ENCODE results near the gene MIER2.

Gene MIER2

GRCh38 chr19:306151-306900 is 38.3 kb downstream of the MIER2 start:
- no peak for DNase-seq

- DNase-seq: no peak
These were observed 39.1 kb downstream of the MIER2 start for GRCh38 chr19:305240-306150.

DNA sequence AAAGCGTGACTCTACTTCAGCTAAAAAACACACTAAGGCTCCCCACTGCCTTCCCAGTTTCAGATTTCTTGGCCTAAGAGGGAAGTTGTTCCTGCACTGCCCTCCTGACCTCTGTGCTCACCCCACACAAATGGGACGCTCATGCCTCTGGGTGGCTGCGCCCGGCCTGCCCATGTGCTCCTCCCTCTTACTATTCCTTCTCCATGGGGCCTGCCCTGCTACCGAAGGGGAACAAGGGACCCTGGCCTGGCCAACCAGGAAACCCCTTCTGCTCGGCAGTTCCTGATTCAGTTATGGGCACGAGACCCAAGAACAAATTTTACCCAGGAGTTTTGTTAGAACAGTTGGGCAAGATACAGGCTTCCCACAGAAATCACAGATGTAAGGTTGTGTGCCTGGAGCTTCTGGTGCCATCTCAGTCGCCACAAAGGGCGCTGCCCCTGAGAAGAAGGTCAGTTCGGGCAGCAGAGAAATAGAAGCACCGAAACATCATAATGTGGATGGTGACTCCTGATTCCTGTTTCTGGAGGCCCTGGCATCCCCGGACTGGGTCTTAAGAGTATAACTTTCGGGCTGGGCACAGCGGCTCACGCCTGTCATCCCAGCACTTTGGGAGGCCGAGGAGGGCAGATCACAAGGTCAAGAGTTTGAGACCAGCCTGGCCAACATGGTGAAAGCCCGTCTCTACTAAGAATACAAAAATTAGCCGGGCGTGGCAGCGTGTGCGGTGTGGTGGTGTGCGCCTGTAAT is 47.9 kb downstream of the MIER2 start:
- no peak for DNase-seq

- DNase-seq: no peak
These were observed 48.8 kb downstream of the MIER2 start for GRCh38 chr19:295687-296370.

DNA sequence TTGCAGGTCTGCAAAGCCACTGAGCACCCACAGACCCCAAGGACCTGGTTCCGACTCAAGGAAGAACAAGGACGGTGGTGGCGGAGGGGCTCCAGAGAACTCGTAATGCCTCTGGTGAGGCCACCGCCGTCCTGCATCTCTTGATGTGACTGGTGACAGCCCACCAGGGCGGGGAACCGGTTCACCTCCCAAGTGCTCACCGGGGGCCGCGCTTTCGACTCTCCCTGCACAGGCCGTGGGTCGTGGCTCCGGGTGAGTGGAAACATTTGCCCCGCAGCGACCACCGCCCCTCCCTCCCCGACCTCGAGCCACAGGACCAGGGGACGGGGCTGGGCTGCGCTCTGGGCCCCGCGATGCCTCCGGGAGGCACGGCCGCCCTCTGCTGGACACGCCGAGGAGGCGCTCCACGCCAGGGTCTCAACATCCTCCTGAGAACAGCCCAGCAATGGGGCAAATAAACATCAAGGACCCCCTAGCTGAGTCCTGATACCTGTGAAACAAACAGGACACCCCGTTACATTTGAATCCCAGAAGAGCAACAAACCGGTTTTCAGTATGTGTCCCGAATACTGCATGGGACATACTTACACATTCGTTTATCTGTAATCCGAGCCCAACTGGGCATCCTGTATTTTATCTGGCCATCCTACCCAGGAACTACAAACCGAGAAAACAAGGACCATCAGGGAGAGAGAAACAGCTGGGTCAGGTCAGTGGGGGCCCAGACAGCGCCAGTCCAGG is 49.5 kb downstream of the MIER2 start:
- DNase-seq: no peak

GRCh38 chr19:294341-294945 is 50.2 kb downstream of the MIER2 start:
- DNase-seq: no peak

GRCh38 chr19:293436-294110 is 51.0 kb downstream of the MIER2 start:
- DNase-seq: no peak

DNA sequence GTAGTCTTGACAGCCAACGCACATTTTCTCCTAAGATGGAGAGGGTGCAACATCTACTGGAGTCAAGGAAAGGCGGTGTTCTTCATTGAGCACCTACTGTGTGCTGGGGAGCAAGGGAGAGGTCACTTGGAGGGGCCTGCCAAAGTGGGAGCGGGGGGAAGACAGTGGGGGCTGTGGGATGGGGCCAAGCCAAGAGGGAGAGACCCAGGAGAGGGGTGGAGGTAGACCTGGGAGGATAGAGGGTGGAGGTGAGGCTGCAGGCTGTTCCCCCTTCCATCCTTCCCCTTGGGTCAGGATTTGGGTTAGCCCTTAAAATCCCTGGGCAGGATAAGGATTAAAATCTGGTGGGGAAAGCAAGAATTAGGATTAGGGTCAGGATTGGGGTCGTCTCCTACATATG is 51.6 kb downstream of the MIER2 start:
- DNase-seq: no peak

DNA sequence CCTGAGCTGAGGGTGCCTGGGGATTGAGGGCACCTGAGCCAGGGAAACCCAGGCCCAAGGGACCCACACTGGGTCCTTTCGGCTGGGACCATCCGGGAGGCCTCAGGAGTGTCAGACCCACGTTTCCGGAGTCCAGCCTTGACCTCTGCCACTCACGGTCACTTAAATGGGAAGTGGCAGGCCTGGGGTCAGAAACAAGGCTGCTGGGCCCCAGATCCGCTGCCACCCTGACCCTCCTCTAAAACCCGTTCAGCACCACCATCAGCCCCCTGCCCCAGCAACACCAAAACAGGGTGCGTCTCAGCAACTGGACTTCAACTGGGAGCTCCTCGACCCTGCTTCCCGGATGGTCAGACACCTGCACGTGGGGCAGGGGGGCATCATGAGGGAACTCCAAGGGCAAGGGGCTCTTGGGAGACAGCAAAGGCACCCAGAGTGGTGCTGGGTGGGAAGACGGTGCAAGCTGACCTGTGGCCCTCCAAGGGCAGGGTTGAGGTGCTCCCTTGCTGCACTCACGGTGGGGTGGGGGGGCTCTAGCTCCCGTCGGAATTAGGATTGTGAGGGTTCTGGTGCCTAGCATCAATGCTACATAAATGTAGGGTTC is 52.2 kb downstream of the MIER2 start:
- DNase-seq: no peak

- no peak for DNase-seq
These were observed 52.9 kb downstream of the MIER2 start for GRCh38 chr19:291561-292280.

GRCh38 chr19:291006-291521 is 53.5 kb downstream of the MIER2 start, which contains the start of gene PLPP2:
Gene PLPP2, minus strand, starts transcription at chr19:291403. Its CDS starts 67 bp downstream, at chr19:291336.
- no peak for DNase-seq

- no peak for DNase-seq
These were observed 54.1 kb downstream of the MIER2 start for GRCh38 chr19:290372-291005.

- no peak for DNase-seq
These were observed 54.8 kb downstream of the MIER2 start for GRCh38 chr19:289651-290371.

DNA sequence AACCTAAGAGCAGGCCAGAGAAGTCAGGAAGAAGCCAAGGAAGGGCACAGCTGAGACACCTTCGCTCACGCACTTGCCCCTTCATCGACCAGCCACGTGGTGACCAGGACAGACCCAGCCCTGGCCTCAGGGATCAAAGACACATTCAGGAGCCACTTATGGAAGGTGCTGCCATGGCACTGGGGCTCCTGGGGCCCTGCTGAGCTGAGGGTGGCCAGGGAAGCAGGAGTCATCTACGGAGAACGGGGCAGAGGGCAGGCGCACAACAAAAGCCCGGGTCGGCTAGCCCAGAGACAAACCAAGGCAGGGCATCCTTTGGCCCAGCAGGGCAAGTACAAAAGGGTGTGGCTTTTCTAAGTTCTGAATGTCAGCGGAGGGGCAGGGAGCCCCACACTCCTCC is 55.7 kb downstream of the MIER2 start:
- no peak for DNase-seq

GRCh38 chr19:287381-287871 is 57.2 kb downstream of the MIER2 start:
- DNase-seq: no peak

DNA sequence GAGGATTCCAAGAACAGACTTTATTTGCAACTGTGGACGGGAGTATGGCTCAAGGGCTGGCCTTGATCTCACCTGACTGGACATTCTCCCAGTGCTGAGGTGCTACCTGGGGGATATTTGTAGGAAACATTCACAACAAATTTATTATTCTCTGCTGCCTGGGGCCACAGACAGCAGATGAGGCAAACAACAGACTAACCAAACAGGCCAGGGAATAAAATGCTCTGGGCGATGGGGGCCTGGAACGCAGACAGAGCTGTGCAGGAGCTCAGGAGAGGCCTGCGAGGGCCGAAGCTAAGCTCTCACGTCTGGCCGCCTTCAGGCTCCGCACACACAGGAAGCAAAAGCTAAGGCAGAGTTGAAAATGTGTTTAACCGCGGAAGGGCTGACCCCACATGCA is 61.2 kb downstream of the MIER2 start:
- no peak for DNase-seq

GRCh38 chr19:282501-282900 is 62.1 kb downstream of the MIER2 start:
- DNase-seq: no peak

DNA sequence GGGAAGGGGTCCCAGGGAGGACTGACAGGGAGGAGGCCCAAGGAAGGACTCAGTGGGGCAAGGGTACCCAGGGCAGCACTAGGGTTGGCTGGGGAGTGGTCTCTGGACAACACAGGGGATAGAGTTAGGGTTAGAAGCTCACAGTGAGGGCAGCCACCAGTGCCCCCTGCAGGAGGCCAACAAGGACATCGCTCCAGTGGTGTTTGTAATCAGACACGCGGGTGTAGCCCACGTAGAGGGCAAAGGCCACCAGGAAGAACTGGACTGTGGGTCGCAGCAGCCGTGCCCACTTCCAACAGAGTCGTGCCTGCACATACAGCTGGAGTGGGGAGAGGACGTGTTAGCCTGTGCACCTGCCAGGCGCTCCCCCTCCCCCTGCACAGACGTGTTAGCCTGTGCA is 62.6 kb downstream of the MIER2 start:
- DNase-seq: no peak
